Esophagus squamous epithelium (tissue), 5 donors: ENCODE results near the gene ELP4. TPM values are rescaled to one million over a fixed set of nuclear protein-coding genes. Genes with fewer than 3 reads are reported as not detected.
"Not testable (repeated sequence)": the region's sequence is repeated elsewhere in the genome, so short reads cannot be mapped to it uniquely, and the experiment has no call there.

ENCODE experiments used
- DNase-seq: peaks from one replicate; lab custom pipeline; 2025; lab: John Stamatoyannopoulos, UW
- H3K27ac ChIP-seq, 4 donors: fragments of 200-600 bp; sonication (generic); one replicate each; pipeline ENCODE4 v1.5.1; 2016 to 2019; ENCODE audit warnings: mild to moderate bottlenecking in 1 of 4
- H3K27me3 ChIP-seq, 4 donors: fragments of 200-600 bp; sonication (generic); 1 replicate in 3 of 4; 2 replicates in 1 of 4; pipeline versions ENCODE4 v1.5.1 to v1.6.0; 2017 to 2021; ENCODE audit warnings: antibody characterized with exemption in 1 of 4
- H3K36me3 ChIP-seq, 3 donors: fragments of 200-600 bp; sonication (generic); one replicate each; pipeline ENCODE4 v1.5.1; 2016 to 2019
- H3K4me1 ChIP-seq, 3 donors: fragments of 200-600 bp; sonication (generic); one replicate each; pipeline ENCODE4 v1.5.1; 2017 to 2019
- H3K4me3 ChIP-seq, 4 donors: fragments of 200-600 bp; sonication (generic); 1 replicate in 3 of 4; 2 replicates in 1 of 4; pipeline ENCODE4 v1.5.1; 2016 to 2019; ENCODE audit warnings: mild to moderate bottlenecking in 2 of 4, moderate library complexity in 1 of 4
- H3K9me3 ChIP-seq, 3 donors: fragments of 200-600 bp; sonication (generic); one replicate each; pipeline ENCODE4 v1.5.1; 2016 to 2019
- POLR2A ChIP-seq, 4 donors: fragments of 450-650 bp; IDR thresholded peaks; one replicate each; pipeline ENCODE4 v1.6.1; 2017; ENCODE audit warnings: antibody characterized with exemption in 4 of 4, mild to moderate bottlenecking in 4 of 4, moderate library complexity in 3 of 4
- WGBS, 2 donors: methylation state at CpG; one replicate each; pipeline ENCODE4 v1.1.5; 2018; 5-methylcytosine and 5-hydroxymethylcytosine counted together
- intact Hi-C: fragments of 100-400 bp; cut with DNase I; formaldehyde crosslinking; loops from one replicate; pipeline ENCODE4 v1.15.0; 2022
- total RNA-seq, 4 donors: library from RNA; depleted of rRNA; stranded (reverse); fragments of >200 nt; gene quantifications; one replicate each; pipeline ENCODE4 v1.1.0, GENCODE V29; 2016
- TF ChIP-seq, protein P1 (sequence below), 6 experiments: fragments of 450-650 bp in 4 of 6; fragments of 200-600 bp in 2 of 6; sonication (generic) in 2 of 6; IDR thresholded peaks; one replicate each; pipeline ENCODE4 v1.5.1; 2016 to 2019; ENCODE audit warnings: antibody characterized with exemption in 6 of 6, mild to moderate bottlenecking in 4 of 6, moderate library complexity in 4 of 6
- donor health status: DM: yes; HTN: yes; CAD: no.

Gene ELP4
- total RNA-seq, 4 donors from 2014 or later: 15.7 to 24.6 (median 23.9) TPM

DNA sequence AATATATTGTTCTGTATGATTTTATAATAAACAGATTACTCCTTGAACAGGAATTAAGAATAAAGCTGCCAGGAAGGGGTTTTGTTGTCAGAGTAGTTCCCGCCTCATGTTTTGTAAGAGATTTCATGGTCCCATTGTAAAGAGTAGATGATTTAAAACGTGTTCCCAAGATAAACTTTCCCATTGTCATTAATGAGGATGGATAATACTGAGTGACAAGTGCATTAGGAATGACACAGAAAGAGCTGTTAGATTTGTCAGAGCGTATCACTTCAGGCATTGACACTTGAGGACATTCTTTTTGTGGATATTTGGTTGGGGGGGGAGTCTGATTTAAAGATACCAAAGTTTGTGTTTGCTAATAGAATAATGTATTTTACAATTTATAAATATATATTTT, 154.6 kb downstream of the ELP4 start:
- H3K27ac ChIP-seq: no peak overlapping the region
- no peak for TF ChIP-seq POLR2A (IDR thresholded peaks at IDR 0.05)
- TF ChIP-seq, protein P1, sequence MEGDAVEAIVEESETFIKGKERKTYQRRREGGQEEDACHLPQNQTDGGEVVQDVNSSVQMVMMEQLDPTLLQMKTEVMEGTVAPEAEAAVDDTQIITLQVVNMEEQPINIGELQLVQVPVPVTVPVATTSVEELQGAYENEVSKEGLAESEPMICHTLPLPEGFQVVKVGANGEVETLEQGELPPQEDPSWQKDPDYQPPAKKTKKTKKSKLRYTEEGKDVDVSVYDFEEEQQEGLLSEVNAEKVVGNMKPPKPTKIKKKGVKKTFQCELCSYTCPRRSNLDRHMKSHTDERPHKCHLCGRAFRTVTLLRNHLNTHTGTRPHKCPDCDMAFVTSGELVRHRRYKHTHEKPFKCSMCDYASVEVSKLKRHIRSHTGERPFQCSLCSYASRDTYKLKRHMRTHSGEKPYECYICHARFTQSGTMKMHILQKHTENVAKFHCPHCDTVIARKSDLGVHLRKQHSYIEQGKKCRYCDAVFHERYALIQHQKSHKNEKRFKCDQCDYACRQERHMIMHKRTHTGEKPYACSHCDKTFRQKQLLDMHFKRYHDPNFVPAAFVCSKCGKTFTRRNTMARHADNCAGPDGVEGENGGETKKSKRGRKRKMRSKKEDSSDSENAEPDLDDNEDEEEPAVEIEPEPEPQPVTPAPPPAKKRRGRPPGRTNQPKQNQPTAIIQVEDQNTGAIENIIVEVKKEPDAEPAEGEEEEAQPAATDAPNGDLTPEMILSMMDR (IDR thresholded peaks at IDR 0.05): no peak
- H3K27me3 ChIP-seq: no peaks in the 10 kb centered on the region
- WGBS, 2 donors: 70 to 72% methylated on average over 3 of the region's 3 CpGs
- DNase-seq: no peak
- no peak overlapping the region for H3K4me3 ChIP-seq
- H3K4me1 ChIP-seq: no peaks in the 10 kb centered on the region
- intact Hi-C loops: no loop called here
- H3K36me3 ChIP-seq: no peaks in the 10 kb centered on the region
- H3K9me3 ChIP-seq: no peaks in the 10 kb centered on the region

DNA sequence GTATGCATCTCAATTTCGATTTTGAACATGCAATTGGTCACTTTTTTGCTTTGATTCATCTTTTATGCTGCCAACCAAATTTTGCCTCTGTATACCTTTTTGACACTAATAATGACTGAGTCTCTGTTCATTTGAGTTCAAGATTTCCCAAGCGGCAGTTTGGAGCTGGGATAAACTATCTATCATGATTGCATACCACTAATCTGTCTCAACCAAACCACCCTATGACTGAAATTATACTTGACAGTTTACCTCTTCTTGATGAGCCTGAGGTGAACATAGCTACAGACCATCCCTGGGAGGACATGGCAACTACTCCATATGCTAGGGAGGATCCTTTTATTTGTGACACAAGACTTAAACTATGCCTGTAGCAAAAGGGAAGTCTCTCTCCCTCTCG, 155.4 kb downstream of the ELP4 start:
- H3K27ac ChIP-seq: no peak overlapping the region
- no peak for DNase-seq
- TF ChIP-seq, protein P1 (IDR thresholded peaks at IDR 0.05): no peak
- TF ChIP-seq POLR2A (IDR thresholded peaks at IDR 0.05): no peak
- intact Hi-C loops: no loop called here
- no peak overlapping the region for H3K4me3 ChIP-seq
- no peaks in the 10 kb centered on the region for H3K36me3 ChIP-seq
- H3K4me1 ChIP-seq: no peaks in the 10 kb centered on the region
- WGBS, 2 donors: 91 to 96% methylated on average over 3 of the region's 3 CpGs
- no peaks in the 10 kb centered on the region for H3K9me3 ChIP-seq
- H3K27me3 ChIP-seq: no peaks in the 10 kb centered on the region

- Histone ChIP-seq H3K4me3 (no peak overlapping the region), H3K36me3 (no peaks in the 10 kb centered on the region), H3K27me3 (no peaks in the 10 kb centered on the region), H3K4me1 (no peaks in the 10 kb centered on the region), H3K9me3 (no peaks in the 10 kb centered on the region), H3K27ac (no peak overlapping the region)
- WGBS, 2 donors: 75 to 78% methylated on average over 2 of the region's 2 CpGs
- intact Hi-C loops: no loop called here
- DNase-seq: no peak
- TF ChIP-seq, protein P1 (IDR thresholded peaks at IDR 0.05): no peak
- TF ChIP-seq POLR2A (IDR thresholded peaks at IDR 0.05): no peak
Observed at GRCh38 chr11:31671681-31672080, 162.1 kb downstream of the ELP4 start.

- H3K9me3 ChIP-seq, H3K27me3 ChIP-seq: not testable (repeated sequence)
Observed at GRCh38 chr11:31673108-31673507, 163.5 kb downstream of the ELP4 start.

GRCh38 chr11:31676280-31676982, 166.9 kb downstream of the ELP4 start:
- no peaks in the 10 kb centered on the region for H3K27me3 ChIP-seq
- H3K27ac ChIP-seq: no peak overlapping the region
- no peaks in the 10 kb centered on the region for H3K9me3 ChIP-seq
- H3K4me1 ChIP-seq: no peaks in the 10 kb centered on the region
- 93% methylated on average over 1 of the region's 1 CpG for WGBS, 2 donors
- no peaks in the 10 kb centered on the region for H3K36me3 ChIP-seq
- DNase-seq: no peak
- TF ChIP-seq, protein P1 (IDR thresholded peaks at IDR 0.05): no peak
- TF ChIP-seq POLR2A (IDR thresholded peaks at IDR 0.05): no peak
- intact Hi-C loops: no loop called here
- H3K4me3 ChIP-seq: no peak overlapping the region

More at GRCh38 chr11:31673108-31673507, 163.5 kb downstream of the ELP4 start:
- H3K4me3 ChIP-seq, H3K4me1 ChIP-seq, DNase-seq, H3K27ac ChIP-seq, H3K36me3 ChIP-seq, intact Hi-C loops: not testable (repeated sequence)
- 88 to 94% methylated on average over 3 of the region's 3 CpGs for WGBS, 2 donors
